ENCODE results near the gene UQCRH.
"Not testable (repeated sequence)": the region's sequence is repeated elsewhere in the genome, so short reads cannot be mapped to it uniquely, and the experiment has no call there.

UQCRH gene

GRCh38 chr1:46309401-46310159, 6.1 kb downstream of the UQCRH start:
- no peak overlapping the region for H3K27ac ChIP-seq
- TF ChIP-seq CTCF (IDR thresholded peaks at IDR 0.05) (no peak), ZFX (IDR thresholded peaks at IDR 0.05; ENCODE audit: borderline replicate concordance) (no peak)

- TF ChIP-seq CTCF (IDR thresholded peaks at IDR 0.05) (no peak), ZFX (IDR thresholded peaks at IDR 0.05; ENCODE audit: borderline replicate concordance) (no peak)
- H3K27ac ChIP-seq: no peak overlapping the region
Measured at GRCh38 chr1:46310321-46310720, 6.8 kb downstream of the UQCRH start.

GRCh38 chr1:46315669-46316403, 12.3 kb downstream of the UQCRH start:
- no peak for TF ChIP-seq CTCF (IDR thresholded peaks at IDR 0.05)
- TF ChIP-seq ZFX (IDR thresholded peaks at IDR 0.05; ENCODE audit: borderline replicate concordance): no peak
- 0 out of 2 replicates have a peak overlapping the region, but pooled peaks have one; percentile 7 for H3K27ac ChIP-seq

GRCh38 chr1:46317323-46317722, 13.8 kb downstream of the UQCRH start:
- no peak overlapping the region for H3K27ac ChIP-seq
- TF ChIP-seq CTCF (IDR thresholded peaks at IDR 0.05): no peak
- no peak for TF ChIP-seq ZFX (IDR thresholded peaks at IDR 0.05; ENCODE audit: borderline replicate concordance)

GRCh38 chr1:46319301-46319700, 15.8 kb downstream of the UQCRH start:
- H3K27ac ChIP-seq: not testable (repeated sequence)

GRCh38 chr1:46319960-46320914, 16.7 kb downstream of the UQCRH start:
- not testable (repeated sequence) for H3K27ac ChIP-seq

GRCh38 chr1:46322191-46322590, 18.7 kb downstream of the UQCRH start:
- H3K27ac ChIP-seq: not testable (repeated sequence)

- not testable (repeated sequence) for H3K27ac ChIP-seq
Measured at GRCh38 chr1:46325285-46326076, 22.0 kb downstream of the UQCRH start.

- not testable (repeated sequence) for H3K27ac ChIP-seq
Measured at GRCh38 chr1:46328182-46328581, 24.7 kb downstream of the UQCRH start.

GRCh38 chr1:46329807-46330206, 26.3 kb downstream of the UQCRH start:
- H3K27ac ChIP-seq: not testable (repeated sequence)

GRCh38 chr1:46330381-46330780, 26.9 kb downstream of the UQCRH start:
- not testable (repeated sequence) for H3K27ac ChIP-seq

- not testable (repeated sequence) for H3K27ac ChIP-seq
Measured at GRCh38 chr1:46331786-46332540, 28.5 kb downstream of the UQCRH start.

Data from 22Rv1 (cell line).